Caco-2 (cell line): ENCODE measurements around the gene KIAA0408. TPM values are rescaled to one million over a fixed set of nuclear protein-coding genes. Genes with fewer than 3 reads are reported as not detected.

ENCODE experiments used
- BruUV-seq: library from RNA; stranded (reverse); fragments of 400-500 nt; replicated peaks from 2 replicates; lab custom pipeline; 2021; lab: Mats Ljungman, UMichigan
- CTCF ChIA-PET: fragments of 300-600 bp; sonication (Branson Sonifier 250); formaldehyde crosslinking; loops from one replicate; lab custom pipeline; 2022; ENCODE audit warnings: antibody characterized with exemption; lab: Charles Lee
- POLR2A ChIA-PET: fragments of 300-600 bp; sonication (Branson Sonifier 250); formaldehyde crosslinking; loops from one replicate; lab custom pipeline; 2022; ENCODE audit warnings: antibody characterized with exemption; lab: Charles Lee
- DNase-seq, 2 experiments: peaks; one replicate each; pipeline versions ENCODE4 v3.0.0 to v3.0.0-alpha.2; 2020 to 2022
- H3K27me3 ChIP-seq: replicated peaks from 2 replicates; pipeline ENCODE4 v1.6.0; 2011; ENCODE audit warnings: low read length; ENCODE audit not compliant: control insufficient read depth, insufficient read depth
- H3K36me3 ChIP-seq: 2 replicates; pipeline ENCODE4 v1.5.1; 2011; ENCODE audit warnings: low read length; ENCODE audit not compliant: control insufficient read depth, insufficient read depth
- H3K4me1 ChIP-seq: fragments of 250-450 bp; sonication (Bioruptor Pico); 2 replicates; pipeline ENCODE4 v1.5.1; 2020; ENCODE audit warnings: mild to moderate bottlenecking
- H3K4me3 ChIP-seq: 2 replicates; pipeline ENCODE4 v1.5.1; 2011; ENCODE audit warnings: low read depth, mild to moderate bottlenecking, control low read depth, low read length
- H3K9me3 ChIP-seq: fragments of 250-450 bp; sonication (Bioruptor Pico); 2 replicates; pipeline ENCODE4 v1.5.1; 2020; ENCODE audit warnings: mild to moderate bottlenecking, moderate library complexity
- H3K27ac Mint-ChIP-seq: one replicate; pipeline ENCODE4 v1.8.0; 2022; ENCODE audit warnings: mixed read lengths; ENCODE audit not compliant: unreplicated experiment
- H3K27me3 Mint-ChIP-seq: one replicate; pipeline ENCODE4 v1.8.0; 2022; ENCODE audit warnings: mixed read lengths; ENCODE audit not compliant: insufficient read depth, unreplicated experiment
- H3K36me3 Mint-ChIP-seq: one replicate; pipeline ENCODE4 v1.8.0; 2022; ENCODE audit warnings: mild to moderate bottlenecking, mixed read lengths; ENCODE audit not compliant: insufficient read depth, unreplicated experiment
- H3K4me1 Mint-ChIP-seq: one replicate; pipeline ENCODE4 v1.8.0; 2022; ENCODE audit warnings: low read depth, mixed read lengths; ENCODE audit not compliant: unreplicated experiment
- H3K4me3 Mint-ChIP-seq: one replicate; pipeline ENCODE4 v1.8.0; 2022; ENCODE audit warnings: mild to moderate bottlenecking, moderate library complexity, mixed read lengths; ENCODE audit not compliant: unreplicated experiment
- H3K9me3 Mint-ChIP-seq: one replicate; pipeline ENCODE4 v1.8.0; 2022; ENCODE audit warnings: mixed read lengths; ENCODE audit not compliant: unreplicated experiment
- CTCF ChIP-seq, 2 experiments: fragments of 200-600 bp in 1 of 2; IDR thresholded peaks; 1 replicate in 1 of 2; 2 replicates in 1 of 2; pipeline versions ENCODE4 v1.5.1 to v1.8.0; 2011 to 2022; ENCODE audit warnings: antibody characterized with exemption in 1 of 2, control low read depth in 1 of 2, inconsistent platforms in 1 of 2, low read depth in 1 of 2, low read length in 1 of 2, mild to moderate bottlenecking in 1 of 2, moderate library complexity in 1 of 2; ENCODE audit not compliant: insufficient read depth in 1 of 2, severe bottlenecking in 1 of 2, unreplicated experiment in 1 of 2
- intact Hi-C: fragments of 100-400 bp; cut with micrococcal nuclease; formaldehyde crosslinking; loops from one replicate; pipeline ENCODE4 v1.10.0; 2022; ENCODE audit not compliant: unreplicated experiment
- total RNA-seq: library from RNA; stranded (reverse); gene quantifications from 2 replicates; pipeline ENCODE4 v1.2.3, GENCODE V29; 2022

KIAA0408 gene
- total RNA-seq, 1 experiment from 2014 or later: not detected

- POLR2A ChIA-PET: no interaction called here
- no peaks in the 10 kb centered on the region for H3K36me3 ChIP-seq
- no peaks in the 10 kb centered on the region for H3K4me1 ChIP-seq
- H3K4me3 ChIP-seq: no peak overlapping the region
- no peaks in the 10 kb centered on the region for H3K36me3 Mint-ChIP-seq
- no peak for TF ChIP-seq CTCF (IDR thresholded peaks at IDR 0.05; ENCODE audit: insufficient read depth in 1 of 2, low read depth in 1 of 2, low read length in 1 of 2, severe bottlenecking in 1 of 2, unreplicated experiment in 1 of 2)
- H3K4me1 Mint-ChIP-seq: no peaks in the 10 kb centered on the region
- no peaks in the 10 kb centered on the region for H3K9me3 ChIP-seq
- H3K4me3 Mint-ChIP-seq: no peak overlapping the region
- H3K27me3 Mint-ChIP-seq: no peaks in the 10 kb centered on the region
- no peak overlapping the region for H3K27ac Mint-ChIP-seq
- CTCF ChIA-PET: interaction anchor here (1.2 kb wide), 1 partner anchor 76 kb away, joined by 3 read pairs; no protein-coding TSS in a partner anchor
- no peaks in the 10 kb centered on the region for H3K9me3 Mint-ChIP-seq
- DNase-seq: no peak
- BruUV-seq: no TSS peak
- intact Hi-C loops: no loop called here
- no peaks in the 10 kb centered on the region for H3K27me3 ChIP-seq
Observed at GRCh38 chr6:127463056-127463455, 3.9 kb upstream of the KIAA0408 start.

GRCh38 chr6:127462376-127462775, 3.2 kb upstream of the KIAA0408 start:
- POLR2A ChIA-PET: no interaction called here
- no peaks in the 10 kb centered on the region for H3K4me1 Mint-ChIP-seq
- CTCF ChIA-PET: no interaction called here

GRCh38 chr6:127460465-127460864, 1.3 kb upstream of the KIAA0408 start:
- Histone ChIP-seq H3K27me3 (no peaks in the 10 kb centered on the region), H3K4me1 (no peaks in the 10 kb centered on the region), H3K4me3 (no peak overlapping the region), H3K9me3 (no peaks in the 10 kb centered on the region), H3K36me3 (no peaks in the 10 kb centered on the region)
- H3K9me3 Mint-ChIP-seq: no peaks in the 10 kb centered on the region
- peaks cover 5% of the 10 kb centered on the region for H3K27me3 Mint-ChIP-seq
- no peak overlapping the region for H3K27ac Mint-ChIP-seq
- H3K36me3 Mint-ChIP-seq: no peaks in the 10 kb centered on the region
- POLR2A ChIA-PET: no interaction called here
- no peak for TF ChIP-seq CTCF (IDR thresholded peaks at IDR 0.05; ENCODE audit: insufficient read depth in 1 of 2, low read depth in 1 of 2, low read length in 1 of 2, severe bottlenecking in 1 of 2, unreplicated experiment in 1 of 2)
- intact Hi-C loops: no loop called here
- H3K4me1 Mint-ChIP-seq: no peaks in the 10 kb centered on the region
- CTCF ChIA-PET: no interaction called here
- H3K4me3 Mint-ChIP-seq: no peak overlapping the region
- no peak for DNase-seq
- no TSS peak for BruUV-seq

More at GRCh38 chr6:127462376-127462775, 3.2 kb upstream of the KIAA0408 start:
- Histone ChIP-seq H3K4me3 (no peak overlapping the region), H3K27me3 (no peaks in the 10 kb centered on the region), H3K9me3 (no peaks in the 10 kb centered on the region), H3K4me1 (no peaks in the 10 kb centered on the region), H3K36me3 (no peaks in the 10 kb centered on the region)
- no peaks in the 10 kb centered on the region for H3K36me3 Mint-ChIP-seq
- BruUV-seq: no TSS peak
- no peak overlapping the region for H3K4me3 Mint-ChIP-seq
- H3K27ac Mint-ChIP-seq: no peak overlapping the region
- TF ChIP-seq CTCF (IDR thresholded peaks at IDR 0.05; ENCODE audit: insufficient read depth in 1 of 2, low read depth in 1 of 2, low read length in 1 of 2, severe bottlenecking in 1 of 2, unreplicated experiment in 1 of 2): no peak
- no peaks in the 10 kb centered on the region for H3K27me3 Mint-ChIP-seq
- no peaks in the 10 kb centered on the region for H3K9me3 Mint-ChIP-seq
- intact Hi-C loops: no loop called here
- DNase-seq: no peak
